ENCODE results near the gene TCAIM.
"Not testable (repeated sequence)": the region's sequence is repeated elsewhere in the genome, so short reads cannot be mapped to it uniquely, and the experiment has no call there.

Gene TCAIM

GRCh38 chr3:44392489-44392888, 53.9 kb downstream of the TCAIM start:
- in situ Hi-C loops (cut with HindIII; ENCODE audit: low sequenced_read_pairs): no loop called here
- TF ChIP-seq CTCF (IDR thresholded peaks at IDR 0.05; ENCODE audit: low read depth, low read length, missing control alignments): no peak
- DNase-seq (ENCODE audit: low read depth): no peak
- no peak overlapping the region for H3K4me3 ChIP-seq (ENCODE audit: low read depth, low read length)

- in situ Hi-C loops (cut with HindIII; ENCODE audit: low sequenced_read_pairs): no loop called here
- no peak overlapping the region for H3K4me3 ChIP-seq (ENCODE audit: low read depth, low read length)
- no peak for DNase-seq (ENCODE audit: low read depth)
- no peak for TF ChIP-seq CTCF (IDR thresholded peaks at IDR 0.05; ENCODE audit: low read depth, low read length, missing control alignments)
Measured at GRCh38 chr3:44395714-44396113, 57.1 kb downstream of the TCAIM start.

- no peak for TF ChIP-seq CTCF (IDR thresholded peaks at IDR 0.05; ENCODE audit: low read depth, low read length, missing control alignments)
- in situ Hi-C loops (cut with HindIII; ENCODE audit: low sequenced_read_pairs): no loop called here
- no peak overlapping the region for H3K4me3 ChIP-seq (ENCODE audit: low read depth, low read length)
- DNase-seq (ENCODE audit: low read depth): no peak
Measured at GRCh38 chr3:44396200-44397171, 57.9 kb downstream of the TCAIM start.

- in situ Hi-C loops (cut with HindIII; ENCODE audit: low sequenced_read_pairs); H3K4me3 ChIP-seq (ENCODE audit: low read depth, low read length): not testable (repeated sequence)
Measured at GRCh38 chr3:44398271-44398670, 59.7 kb downstream of the TCAIM start.

GRCh38 chr3:44398853-44399252, 60.3 kb downstream of the TCAIM start:
- in situ Hi-C loops (cut with HindIII; ENCODE audit: low sequenced_read_pairs): no loop called here
- no peak for DNase-seq (ENCODE audit: low read depth)
- no peak for TF ChIP-seq CTCF (IDR thresholded peaks at IDR 0.05; ENCODE audit: low read depth, low read length, missing control alignments)
- H3K4me3 ChIP-seq (ENCODE audit: low read depth, low read length): no peak overlapping the region

More at GRCh38 chr3:44398271-44398670, 59.7 kb downstream of the TCAIM start:
- not testable (repeated sequence) for DNase-seq (ENCODE audit: low read depth)

- no peak overlapping the region for H3K4me3 ChIP-seq (ENCODE audit: low read depth, low read length)
- no peak for TF ChIP-seq CTCF (IDR thresholded peaks at IDR 0.05; ENCODE audit: low read depth, low read length, missing control alignments)
- in situ Hi-C loops (cut with HindIII; ENCODE audit: low sequenced_read_pairs): no loop called here
- no peak for DNase-seq (ENCODE audit: low read depth)
Measured at GRCh38 chr3:44400771-44401170, 62.2 kb downstream of the TCAIM start.

- no peak for DNase-seq (ENCODE audit: low read depth)
- no peak for TF ChIP-seq CTCF (IDR thresholded peaks at IDR 0.05; ENCODE audit: low read depth, low read length, missing control alignments)
- in situ Hi-C loops (cut with HindIII; ENCODE audit: low sequenced_read_pairs): no loop called here
- no peak overlapping the region for H3K4me3 ChIP-seq (ENCODE audit: low read depth, low read length)
Measured at GRCh38 chr3:44402548-44402947, 64.0 kb downstream of the TCAIM start.
